Measurements from ENCODE around the gene NIT1. TPM values are rescaled to one million over a fixed set of nuclear protein-coding genes. Genes with fewer than 3 reads are reported as not detected.

NIT1 gene
- polyA plus RNA-seq, 4 donors: 51.3 to 131 (median 83.2) TPM

DNA sequence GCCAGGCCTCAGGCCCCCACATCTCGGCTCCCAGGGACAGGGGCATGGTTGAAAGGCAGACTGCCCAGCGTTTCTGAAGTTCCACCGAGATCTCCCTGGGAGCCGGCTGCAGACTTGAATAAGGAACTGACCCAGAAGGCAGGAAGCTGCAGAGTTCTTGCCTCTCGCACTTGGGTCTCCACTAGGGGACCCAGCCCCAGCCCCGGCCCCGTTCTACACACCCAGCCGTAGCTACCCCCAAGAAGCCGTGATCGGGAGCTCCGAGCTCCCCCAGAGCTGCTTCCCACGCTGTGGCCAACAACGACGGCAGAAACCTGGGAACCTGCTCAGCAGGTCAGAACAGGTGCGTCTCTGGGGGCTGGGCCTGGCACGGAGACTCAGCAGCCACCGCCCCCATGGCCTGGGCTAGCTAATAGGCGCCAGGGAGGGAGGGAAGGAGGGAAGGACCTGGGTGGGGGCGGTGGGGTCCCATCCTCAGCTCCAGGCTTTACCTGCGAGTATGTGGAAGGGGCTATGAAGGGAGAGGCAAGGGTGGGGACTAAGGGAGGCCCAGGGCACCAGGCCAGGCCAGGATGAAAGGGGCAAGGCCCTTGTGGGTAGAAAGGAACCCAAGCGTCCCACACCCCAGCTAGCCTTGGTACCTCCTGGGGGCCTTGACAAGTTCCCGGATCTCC lies 28.5 kb upstream of the NIT1 start, which contains the start of gene NECTIN4:
Gene NECTIN4, minus strand, starts transcription at position 308 of the 674 bp plus-strand sequence. Its CDS starts 262 bp downstream, at position 46.
- peaks cover 0 to 21% (median 0%) of the 10 kb centered on the region in 3 donors for H3K4me1 ChIP-seq (ENCODE audit: control insufficient read depth in 3 of 3, insufficient read depth in 2 of 3, low read depth in 1 of 3, low read length in 2 of 3)
- H3K4me3 ChIP-seq (ENCODE audit: low read depth in 1 of 3, low read length in 3 of 3): peak within 1 kb of the TSS in 1 of 3 donors; percentile 6
- peak; percentile 70 to 84 for DNase-seq
- no peak for FAIRE-seq
- 15 to 52% (median 35%) methylated on average over 20 to 22 of the region's 22 CpGs for WGBS, 3 donors
- peaks cover 0 to 4% (median 0%) of the 10 kb centered on the region in 3 donors for H3K27me3 ChIP-seq (ENCODE audit: control insufficient read depth in 3 of 3, insufficient read depth in 3 of 3, low read length in 3 of 3)
- H3K9me3 ChIP-seq (ENCODE audit: control insufficient read depth in 2 of 2, insufficient read depth in 1 of 2, low read depth in 1 of 2, low read length in 1 of 2): no peaks in the 10 kb centered on the region
- no peaks in the 10 kb centered on the region for H3K36me3 ChIP-seq (ENCODE audit: control insufficient read depth in 3 of 3, insufficient read depth in 2 of 3, low read depth in 1 of 3, low read length in 3 of 3)
- H3K27ac ChIP-seq (ENCODE audit: low read depth in 1 of 3, low read length in 2 of 3): no peak within 1 kb of the TSS

DNA sequence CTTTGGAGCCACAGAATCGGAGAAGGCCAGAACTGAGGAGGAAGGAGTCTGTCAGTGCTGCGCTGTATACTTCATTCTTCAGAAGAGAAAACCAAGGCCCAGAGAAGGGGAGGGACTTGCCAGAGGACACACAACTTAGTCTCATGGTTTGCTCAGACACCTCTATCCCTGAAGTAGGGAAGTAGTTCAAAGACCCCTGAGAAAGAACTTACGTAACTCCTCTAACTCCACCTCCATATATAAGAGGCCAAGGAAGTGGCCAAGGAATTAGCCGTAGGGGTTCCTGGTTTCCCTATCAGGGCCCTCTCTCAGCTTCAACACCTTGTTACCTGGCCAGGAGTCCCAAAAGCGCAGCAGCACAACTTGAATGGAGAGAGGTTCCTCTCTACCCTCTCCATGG lies 28.0 kb upstream of the NIT1 start:
- Histone ChIP-seq H3K27ac (ENCODE audit: low read depth in 1 of 3, low read length in 2 of 3) (no peak overlapping the region), H3K36me3 (ENCODE audit: control insufficient read depth in 3 of 3, insufficient read depth in 2 of 3, low read depth in 1 of 3, low read length in 3 of 3) (no peaks in the 10 kb centered on the region), H3K4me3 (ENCODE audit: low read depth in 1 of 3, low read length in 3 of 3) (no peak overlapping the region), H3K4me1 (ENCODE audit: control insufficient read depth in 3 of 3, insufficient read depth in 2 of 3, low read depth in 1 of 3, low read length in 2 of 3) (peaks cover 0 to 16% (median 0%) of the 10 kb centered on the region in 3 donors), H3K9me3 (ENCODE audit: control insufficient read depth in 2 of 2, insufficient read depth in 1 of 2, low read depth in 1 of 2, low read length in 1 of 2) (no peaks in the 10 kb centered on the region), H3K27me3 (ENCODE audit: control insufficient read depth in 3 of 3, insufficient read depth in 3 of 3, low read length in 3 of 3) (peaks cover 0 to 4% (median 0%) of the 10 kb centered on the region in 3 donors)
- no peak for FAIRE-seq
- no peak for DNase-seq
- WGBS, 3 donors: 92 to 96% (median 92%) methylated on average over 5 of the region's 5 CpGs

DNA sequence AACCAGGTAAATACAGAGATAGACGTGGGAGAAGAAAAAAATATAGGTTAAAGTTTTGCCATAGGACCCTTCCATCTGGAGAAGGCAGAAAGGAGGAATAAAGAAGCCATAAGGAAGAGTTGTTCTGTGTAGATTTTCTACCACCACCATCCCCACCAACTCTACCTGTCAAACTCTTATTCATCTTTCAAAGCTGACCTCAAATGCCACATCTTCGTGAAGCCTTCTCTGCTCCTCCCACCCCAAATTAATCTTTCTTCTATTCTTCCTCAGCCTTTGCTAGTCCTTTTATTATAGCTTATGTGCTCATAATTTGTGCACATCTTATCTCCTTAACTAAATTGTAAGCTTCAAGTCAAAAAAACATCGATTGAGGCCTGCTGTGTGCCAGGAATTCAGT lies 27.3 kb upstream of the NIT1 start:
- Histone ChIP-seq H3K27ac (ENCODE audit: low read depth in 1 of 3, low read length in 2 of 3) (no peak overlapping the region), H3K36me3 (ENCODE audit: control insufficient read depth in 3 of 3, insufficient read depth in 2 of 3, low read depth in 1 of 3, low read length in 3 of 3) (no peaks in the 10 kb centered on the region), H3K4me1 (ENCODE audit: control insufficient read depth in 3 of 3, insufficient read depth in 2 of 3, low read depth in 1 of 3, low read length in 2 of 3) (peaks cover 0 to 15% (median 0%) of the 10 kb centered on the region in 3 donors), H3K9me3 (ENCODE audit: control insufficient read depth in 2 of 2, insufficient read depth in 1 of 2, low read depth in 1 of 2, low read length in 1 of 2) (no peaks in the 10 kb centered on the region), H3K4me3 (ENCODE audit: low read depth in 1 of 3, low read length in 3 of 3) (no peak overlapping the region), H3K27me3 (ENCODE audit: control insufficient read depth in 3 of 3, insufficient read depth in 3 of 3, low read length in 3 of 3) (peaks cover 0 to 4% (median 0%) of the 10 kb centered on the region in 3 donors)
- whole genome bisulfite sequencing, 3 donors: 68 to 81% (median 70%) methylated on average over 3 of the region's 3 CpGs
- FAIRE-seq: no peak
- DNase-seq: no peak

DNA sequence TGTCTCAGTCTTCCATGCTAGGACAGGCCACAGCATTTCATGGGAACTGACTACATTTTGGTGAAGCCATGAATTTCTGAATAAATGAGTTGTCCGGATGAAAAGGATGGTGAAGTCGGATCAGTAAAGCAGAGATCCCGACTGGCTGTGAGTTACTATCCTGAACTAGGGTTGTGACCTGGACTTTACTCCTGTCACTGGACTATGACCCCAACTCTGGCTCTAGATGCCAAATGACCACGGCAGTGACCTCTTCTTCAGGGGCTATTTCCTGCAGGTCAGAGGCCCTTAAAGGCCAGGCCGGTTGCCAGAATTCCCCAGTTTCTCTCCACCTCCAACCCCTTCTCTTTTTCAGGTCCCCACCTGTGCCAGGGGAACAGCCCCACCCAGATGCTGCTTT lies 26.8 kb upstream of the NIT1 start:
- H3K4me3 ChIP-seq (ENCODE audit: low read depth in 1 of 3, low read length in 3 of 3): no peak overlapping the region
- H3K9me3 ChIP-seq (ENCODE audit: control insufficient read depth in 2 of 2, insufficient read depth in 1 of 2, low read depth in 1 of 2, low read length in 1 of 2): no peaks in the 10 kb centered on the region
- DNase-seq (peak in 1 of 2 donors; percentile 17), FAIRE-seq (no peak)
- 66 to 80% (median 78%) methylated on average over 5 of the region's 5 CpGs for WGBS, 3 donors
- no peaks in the 10 kb centered on the region for H3K36me3 ChIP-seq (ENCODE audit: control insufficient read depth in 3 of 3, insufficient read depth in 2 of 3, low read depth in 1 of 3, low read length in 3 of 3)
- peaks cover 0 to 15% (median 0%) of the 10 kb centered on the region in 3 donors for H3K4me1 ChIP-seq (ENCODE audit: control insufficient read depth in 3 of 3, insufficient read depth in 2 of 3, low read depth in 1 of 3, low read length in 2 of 3)
- H3K27me3 ChIP-seq (ENCODE audit: control insufficient read depth in 3 of 3, insufficient read depth in 3 of 3, low read length in 3 of 3): peaks cover 0 to 4% (median 0%) of the 10 kb centered on the region in 3 donors
- no peak overlapping the region for H3K27ac ChIP-seq (ENCODE audit: low read depth in 1 of 3, low read length in 2 of 3)

DNA sequence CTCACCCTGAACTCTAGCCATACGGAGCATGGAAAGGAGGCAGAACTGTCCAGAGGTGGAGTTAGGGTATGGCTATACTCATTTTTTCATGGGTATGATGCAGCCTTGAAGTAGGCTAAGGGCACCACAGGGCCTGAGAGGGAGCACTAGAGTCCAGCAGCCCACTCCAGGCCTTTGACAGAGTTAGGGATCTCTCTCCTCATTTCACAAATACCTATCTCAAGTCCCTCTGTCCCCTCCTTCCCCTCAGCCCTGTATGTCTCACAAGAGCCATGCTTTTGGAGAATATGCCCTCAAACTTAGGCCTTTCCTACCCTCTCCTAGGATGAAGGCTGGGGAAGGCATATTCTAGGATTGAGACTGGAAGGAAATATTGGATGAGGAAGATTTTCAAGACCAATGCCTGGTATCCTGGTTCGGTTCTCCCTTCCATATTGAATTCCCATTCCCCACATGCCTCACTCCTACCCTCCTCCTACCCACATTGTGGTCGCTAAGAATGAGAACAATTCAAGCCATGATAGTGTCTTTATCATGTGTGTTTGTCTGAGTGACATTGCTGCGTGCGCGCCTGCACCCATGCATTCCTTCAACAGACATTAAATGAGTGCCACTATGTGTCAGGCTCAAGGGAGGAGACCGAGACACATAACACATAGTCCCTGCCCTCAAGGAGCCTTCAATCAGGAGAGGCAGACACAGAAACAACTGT lies 26.0 kb upstream of the NIT1 start:
- DNase-seq (no peak), FAIRE-seq (no peak)
- WGBS, 3 donors: 91 to 94% (median 94%) methylated on average over 7 of the region's 7 CpGs
- no peaks in the 10 kb centered on the region for H3K36me3 ChIP-seq (ENCODE audit: control insufficient read depth in 3 of 3, insufficient read depth in 2 of 3, low read depth in 1 of 3, low read length in 3 of 3)
- no peaks in the 10 kb centered on the region for H3K9me3 ChIP-seq (ENCODE audit: control insufficient read depth in 2 of 2, insufficient read depth in 1 of 2, low read depth in 1 of 2, low read length in 1 of 2)
- no peak overlapping the region for H3K27ac ChIP-seq (ENCODE audit: low read depth in 1 of 3, low read length in 2 of 3)
- H3K27me3 ChIP-seq (ENCODE audit: control insufficient read depth in 3 of 3, insufficient read depth in 3 of 3, low read length in 3 of 3): peaks cover 0 to 4% (median 0%) of the 10 kb centered on the region in 3 donors
- peaks cover 0 to 12% (median 0%) of the 10 kb centered on the region in 3 donors for H3K4me1 ChIP-seq (ENCODE audit: control insufficient read depth in 3 of 3, insufficient read depth in 2 of 3, low read depth in 1 of 3, low read length in 2 of 3)
- no peak overlapping the region for H3K4me3 ChIP-seq (ENCODE audit: low read depth in 1 of 3, low read length in 3 of 3)

DNA sequence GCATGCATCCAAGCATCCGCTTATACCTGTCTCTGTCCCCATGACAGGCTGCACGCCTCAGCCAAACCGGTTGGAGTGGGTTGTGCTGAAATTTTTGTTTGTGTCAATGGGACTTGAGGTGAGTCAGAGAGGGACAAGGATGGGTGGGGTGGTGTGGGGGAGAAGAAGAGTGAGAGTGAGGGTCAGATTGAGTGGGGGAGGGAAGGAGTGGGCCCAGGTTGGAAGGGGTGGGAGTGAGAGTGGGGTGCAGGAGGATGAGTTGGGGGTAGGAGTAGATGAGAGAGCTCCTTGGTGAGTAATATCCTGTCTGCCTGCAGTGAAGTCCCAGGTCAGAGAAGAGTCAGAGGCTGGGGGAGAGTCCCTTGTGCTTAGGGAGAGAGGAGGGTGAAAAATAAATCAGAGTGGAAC lies 25.3 kb upstream of the NIT1 start:
- Histone ChIP-seq H3K27ac (ENCODE audit: low read depth in 1 of 3, low read length in 2 of 3) (no peak overlapping the region), H3K27me3 (ENCODE audit: control insufficient read depth in 3 of 3, insufficient read depth in 3 of 3, low read length in 3 of 3) (peaks cover 0 to 4% (median 0%) of the 10 kb centered on the region in 3 donors), H3K9me3 (ENCODE audit: control insufficient read depth in 2 of 2, insufficient read depth in 1 of 2, low read depth in 1 of 2, low read length in 1 of 2) (no peaks in the 10 kb centered on the region), H3K4me3 (ENCODE audit: low read depth in 1 of 3, low read length in 3 of 3) (no peak overlapping the region), H3K36me3 (ENCODE audit: control insufficient read depth in 3 of 3, insufficient read depth in 2 of 3, low read depth in 1 of 3, low read length in 3 of 3) (no peaks in the 10 kb centered on the region), H3K4me1 (ENCODE audit: control insufficient read depth in 3 of 3, insufficient read depth in 2 of 3, low read depth in 1 of 3, low read length in 2 of 3) (peaks cover 0 to 16% (median 0%) of the 10 kb centered on the region in 3 donors)
- WGBS, 3 donors: 74 to 82% (median 81%) methylated on average over 3 of the region's 3 CpGs
- FAIRE-seq (no peak), DNase-seq (no peak)

GRCh38 chr1:161094481-161094880 lies 23.4 kb upstream of the NIT1 start:
- no peak for DNase-seq
- no peak overlapping the region for H3K4me3 ChIP-seq (ENCODE audit: low read depth in 1 of 3, low read length in 3 of 3)
- no peak for FAIRE-seq
- H3K4me1 ChIP-seq (ENCODE audit: control insufficient read depth in 3 of 3, insufficient read depth in 2 of 3, low read depth in 1 of 3, low read length in 2 of 3): peaks cover 0 to 15% (median 0%) of the 10 kb centered on the region in 3 donors
- WGBS, 3 donors: 94 to 99% (median 97%) methylated on average over 14 of the region's 14 CpGs
- no peak overlapping the region for H3K27ac ChIP-seq (ENCODE audit: low read depth in 1 of 3, low read length in 2 of 3)
- no peaks in the 10 kb centered on the region for H3K9me3 ChIP-seq (ENCODE audit: control insufficient read depth in 2 of 2, insufficient read depth in 1 of 2, low read depth in 1 of 2, low read length in 1 of 2)
- H3K36me3 ChIP-seq (ENCODE audit: control insufficient read depth in 3 of 3, insufficient read depth in 2 of 3, low read depth in 1 of 3, low read length in 3 of 3): peaks cover 0 to under 1% (median 0%) of the 10 kb centered on the region in 3 donors
- H3K27me3 ChIP-seq (ENCODE audit: control insufficient read depth in 3 of 3, insufficient read depth in 3 of 3, low read length in 3 of 3): peaks cover 0 to 4% (median 0%) of the 10 kb centered on the region in 3 donors

- FAIRE-seq: no peak
Observed at GRCh38 chr1:161095230-161095629, 22.7 kb upstream of the NIT1 start.

More at GRCh38 chr1:161095230-161095629, 22.7 kb upstream of the NIT1 start:
- no peak overlapping the region for H3K27ac ChIP-seq (ENCODE audit: low read depth in 1 of 3, low read length in 2 of 3)
- H3K36me3 ChIP-seq (ENCODE audit: control insufficient read depth in 3 of 3, insufficient read depth in 2 of 3, low read depth in 1 of 3, low read length in 3 of 3): peaks cover 0 to 6% (median 2%) of the 10 kb centered on the region in 3 donors
- DNase-seq: no peak
- H3K4me1 ChIP-seq (ENCODE audit: control insufficient read depth in 3 of 3, insufficient read depth in 2 of 3, low read depth in 1 of 3, low read length in 2 of 3): peaks cover 0 to 10% (median 0%) of the 10 kb centered on the region in 3 donors
- 94 to 95% (median 94%) methylated on average over 6 of the region's 6 CpGs for WGBS, 3 donors
- H3K9me3 ChIP-seq (ENCODE audit: control insufficient read depth in 2 of 2, insufficient read depth in 1 of 2, low read depth in 1 of 2, low read length in 1 of 2): no peaks in the 10 kb centered on the region
- H3K4me3 ChIP-seq (ENCODE audit: low read depth in 1 of 3, low read length in 3 of 3): no peak overlapping the region
- H3K27me3 ChIP-seq (ENCODE audit: control insufficient read depth in 3 of 3, insufficient read depth in 3 of 3, low read length in 3 of 3): peaks cover 0 to 4% (median 0%) of the 10 kb centered on the region in 3 donors
